Esophagus muscularis mucosa (tissue), 4 donors: Measurements from ENCODE around the gene KRTAP9-4.
"Not testable (repeated sequence)": the region's sequence is repeated elsewhere in the genome, so short reads cannot be mapped to it uniquely, and the experiment has no call there.

ENCODE experiments used
- EP300 ChIP-seq: sonication (generic); formaldehyde crosslinking; IDR thresholded peaks from one replicate; pipeline ENCODE4 v1.6.1; 2017; ENCODE audit warnings: antibody characterized with exemption
- POLR2A ChIP-seq: fragments of 450-650 bp; IDR thresholded peaks from one replicate; pipeline ENCODE4 v1.6.1; 2017; ENCODE audit warnings: antibody characterized with exemption, moderate library complexity, mild to moderate bottlenecking, low read depth
- POLR2AphosphoS5 ChIP-seq, 2 donors: sonication (generic); formaldehyde crosslinking; IDR thresholded peaks; one replicate each; pipeline ENCODE4 v1.6.1; 2017; ENCODE audit warnings: antibody characterized with exemption in 2 of 2
- TF ChIP-seq, protein P1 (sequence below), 3 experiments: fragments of 200-600 bp in 2 of 3; fragments of 450-650 bp in 1 of 3; sonication (generic) in 2 of 3; IDR thresholded peaks; one replicate each; pipeline ENCODE4 v1.5.1; 2017 to 2019; ENCODE audit warnings: antibody characterized with exemption in 3 of 3, mild to moderate bottlenecking in 2 of 3, moderate library complexity in 1 of 3

GRCh38 chr17:41237116-41237515 is 12.4 kb upstream of the KRTAP9-4 start:
- not testable (repeated sequence) for TF ChIP-seq POLR2AphosphoS5 (IDR thresholded peaks at IDR 0.05); POLR2A; EP300
- TF ChIP-seq, protein P1, sequence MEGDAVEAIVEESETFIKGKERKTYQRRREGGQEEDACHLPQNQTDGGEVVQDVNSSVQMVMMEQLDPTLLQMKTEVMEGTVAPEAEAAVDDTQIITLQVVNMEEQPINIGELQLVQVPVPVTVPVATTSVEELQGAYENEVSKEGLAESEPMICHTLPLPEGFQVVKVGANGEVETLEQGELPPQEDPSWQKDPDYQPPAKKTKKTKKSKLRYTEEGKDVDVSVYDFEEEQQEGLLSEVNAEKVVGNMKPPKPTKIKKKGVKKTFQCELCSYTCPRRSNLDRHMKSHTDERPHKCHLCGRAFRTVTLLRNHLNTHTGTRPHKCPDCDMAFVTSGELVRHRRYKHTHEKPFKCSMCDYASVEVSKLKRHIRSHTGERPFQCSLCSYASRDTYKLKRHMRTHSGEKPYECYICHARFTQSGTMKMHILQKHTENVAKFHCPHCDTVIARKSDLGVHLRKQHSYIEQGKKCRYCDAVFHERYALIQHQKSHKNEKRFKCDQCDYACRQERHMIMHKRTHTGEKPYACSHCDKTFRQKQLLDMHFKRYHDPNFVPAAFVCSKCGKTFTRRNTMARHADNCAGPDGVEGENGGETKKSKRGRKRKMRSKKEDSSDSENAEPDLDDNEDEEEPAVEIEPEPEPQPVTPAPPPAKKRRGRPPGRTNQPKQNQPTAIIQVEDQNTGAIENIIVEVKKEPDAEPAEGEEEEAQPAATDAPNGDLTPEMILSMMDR (IDR thresholded peaks at IDR 0.05): not testable (repeated sequence)
